GM21447 (cell line): ENCODE data around the gene SLC29A1.

ENCODE experiments used
- ATAC-seq: cut with Tn5 transposase; IDR thresholded peaks from one replicate; pipeline ENCODE4 v1.9.1; 2021; ENCODE audit not compliant: unreplicated experiment

The SLC29A1 gene

GRCh38 chr6:44277763-44278162, 54.4 kb downstream of the SLC29A1 start:
- ATAC-seq = no peak

GRCh38 chr6:44278315-44278714, 54.9 kb downstream of the SLC29A1 start:
- no peak for ATAC-seq

- no peak for ATAC-seq
Observed at GRCh38 chr6:44278774-44279697, 55.6 kb downstream of the SLC29A1 start.
